Measurements from ENCODE around the gene CDK17. TPM values are rescaled to one million over a fixed set of nuclear protein-coding genes. Genes with fewer than 3 reads are reported as not detected.

The CDK17 gene
- total and polyA plus RNA-seq, 2 donors from 2014 or later: 6.6 to 35.7 TPM

- Histone ChIP-seq H3K27ac (ENCODE audit: low read depth in 2 of 2, low read length in 2 of 2) (no peak overlapping the region), H3K27me3 (ENCODE audit: control insufficient read depth, insufficient read depth, low read length) (no peaks in the 10 kb centered on the region), H3K36me3 (ENCODE audit: control insufficient read depth in 2 of 3, insufficient read depth in 3 of 3, low read length in 3 of 3) (no peaks in the 10 kb centered on the region), H3K4me1 (ENCODE audit: control insufficient read depth in 2 of 3, insufficient read depth in 2 of 3, low read depth in 1 of 3, low read length in 3 of 3) (no peaks in the 10 kb centered on the region), H3K9me3 (ENCODE audit: control insufficient read depth in 2 of 3, insufficient read depth in 1 of 3, low read length in 3 of 3) (no peaks in the 10 kb centered on the region), H3K9ac (ENCODE audit: low read length in 3 of 3) (no peak overlapping the region), H3K4me3 (ENCODE audit: low read length in 3 of 3) (no peak overlapping the region)
- DNase-seq (no peak), FAIRE-seq (no peak)
- TF ChIP-seq CTCF (IDR thresholded peaks at IDR 0.05; ENCODE audit: borderline replicate concordance, extremely low read depth, insufficient read depth): no peak
- intact Hi-C loops (cut with DNase I): no loop called here
Observed at GRCh38 chr12:96441816-96442215, 41.6 kb upstream of the CDK17 start.

- Histone ChIP-seq H3K36me3 (ENCODE audit: control insufficient read depth in 2 of 3, insufficient read depth in 3 of 3, low read length in 3 of 3) (no peaks in the 10 kb centered on the region), H3K27ac (ENCODE audit: low read depth in 2 of 2, low read length in 2 of 2) (no peak overlapping the region), H3K4me3 (ENCODE audit: low read length in 3 of 3) (no peak overlapping the region), H3K4me1 (ENCODE audit: control insufficient read depth in 2 of 3, insufficient read depth in 2 of 3, low read depth in 1 of 3, low read length in 3 of 3) (no peaks in the 10 kb centered on the region), H3K9me3 (ENCODE audit: control insufficient read depth in 2 of 3, insufficient read depth in 1 of 3, low read length in 3 of 3) (no peaks in the 10 kb centered on the region), H3K27me3 (ENCODE audit: control insufficient read depth, insufficient read depth, low read length) (no peaks in the 10 kb centered on the region), H3K9ac (ENCODE audit: low read length in 3 of 3) (no peak overlapping the region)
- DNase-seq: no peak
- FAIRE-seq: no peak
- no peak for TF ChIP-seq CTCF (IDR thresholded peaks at IDR 0.05; ENCODE audit: borderline replicate concordance, extremely low read depth, insufficient read depth)
- intact Hi-C loops (cut with DNase I): no loop called here
Observed at GRCh38 chr12:96438330-96438729, 38.1 kb upstream of the CDK17 start.

GRCh38 chr12:96437171-96437445, 36.9 kb upstream of the CDK17 start:
- Histone ChIP-seq H3K27ac (ENCODE audit: low read depth in 2 of 2, low read length in 2 of 2) (no peak overlapping the region), H3K4me3 (ENCODE audit: low read length in 3 of 3) (no peak overlapping the region), H3K4me1 (ENCODE audit: control insufficient read depth in 2 of 3, insufficient read depth in 2 of 3, low read depth in 1 of 3, low read length in 3 of 3) (no peaks in the 10 kb centered on the region), H3K9me3 (ENCODE audit: control insufficient read depth in 2 of 3, insufficient read depth in 1 of 3, low read length in 3 of 3) (no peaks in the 10 kb centered on the region), H3K36me3 (ENCODE audit: control insufficient read depth in 2 of 3, insufficient read depth in 3 of 3, low read length in 3 of 3) (no peaks in the 10 kb centered on the region), H3K9ac (ENCODE audit: low read length in 3 of 3) (no peak overlapping the region), H3K27me3 (ENCODE audit: control insufficient read depth, insufficient read depth, low read length) (no peaks in the 10 kb centered on the region)
- TF ChIP-seq CTCF (IDR thresholded peaks at IDR 0.05; ENCODE audit: borderline replicate concordance, extremely low read depth, insufficient read depth): no peak
- intact Hi-C loops (cut with DNase I): no loop called here
- FAIRE-seq: no peak
- no peak for DNase-seq

- H3K27ac ChIP-seq (ENCODE audit: low read depth in 2 of 2, low read length in 2 of 2): no peak overlapping the region
- no peak for TF ChIP-seq CTCF (IDR thresholded peaks at IDR 0.05; ENCODE audit: borderline replicate concordance, extremely low read depth, insufficient read depth)
- no peaks in the 10 kb centered on the region for H3K9me3 ChIP-seq (ENCODE audit: control insufficient read depth in 2 of 3, insufficient read depth in 1 of 3, low read length in 3 of 3)
- FAIRE-seq (no peak), DNase-seq (no peak)
- no peak overlapping the region for H3K4me3 ChIP-seq (ENCODE audit: low read length in 3 of 3)
- H3K27me3 ChIP-seq (ENCODE audit: control insufficient read depth, insufficient read depth, low read length): no peaks in the 10 kb centered on the region
- intact Hi-C loops (cut with DNase I): no loop called here
- no peak overlapping the region for H3K9ac ChIP-seq (ENCODE audit: low read length in 3 of 3)
- no peaks in the 10 kb centered on the region for H3K4me1 ChIP-seq (ENCODE audit: control insufficient read depth in 2 of 3, insufficient read depth in 2 of 3, low read depth in 1 of 3, low read length in 3 of 3)
- no peaks in the 10 kb centered on the region for H3K36me3 ChIP-seq (ENCODE audit: control insufficient read depth in 2 of 3, insufficient read depth in 3 of 3, low read length in 3 of 3)
Observed at GRCh38 chr12:96436366-96437170, 36.3 kb upstream of the CDK17 start.
